Ishikawa (cell line): ENCODE data around the gene NECAB2.

Source experiments
- CEBPB ChIP-seq: IDR thresholded peaks from 2 replicates; pipeline ENCODE4 v1.6.1; 2012
- CREB1 ChIP-seq: IDR thresholded peaks from 2 replicates; pipeline ENCODE4 v1.6.1; 2012; ENCODE audit warnings: low read depth
- EGR1 ChIP-seq: IDR thresholded peaks from 2 replicates; pipeline ENCODE4 v1.6.1; 2012
- EP300 ChIP-seq: IDR thresholded peaks from 2 replicates; pipeline ENCODE4 v1.6.1; 2012; ENCODE audit warnings: borderline replicate concordance
- FOXM1 ChIP-seq: IDR thresholded peaks from 2 replicates; pipeline ENCODE4 v1.6.1; 2012; ENCODE audit warnings: low read depth, borderline replicate concordance
- NFIC ChIP-seq: IDR thresholded peaks from 2 replicates; pipeline ENCODE4 v1.6.1; 2012
- RAD21 ChIP-seq: IDR thresholded peaks from 2 replicates; pipeline ENCODE4 v1.6.1; 2012; ENCODE audit warnings: low read depth
- TAF1 ChIP-seq: IDR thresholded peaks from 2 replicates; pipeline ENCODE4 v1.6.1; 2012; ENCODE audit warnings: low read depth, mild to moderate bottlenecking
- TCF12 ChIP-seq: IDR thresholded peaks from 2 replicates; pipeline ENCODE4 v1.6.1; 2012; ENCODE audit warnings: low read depth
- TEAD4 ChIP-seq: IDR thresholded peaks from 2 replicates; pipeline ENCODE4 v1.6.1; 2012
- USF1 ChIP-seq: IDR thresholded peaks from 2 replicates; pipeline ENCODE4 v1.6.1; 2012
- YY1 ChIP-seq: IDR thresholded peaks from 2 replicates; pipeline ENCODE4 v1.6.1; 2012; ENCODE audit warnings: low read depth
- ZBTB7A ChIP-seq: IDR thresholded peaks from 2 replicates; pipeline ENCODE4 v1.6.1; 2012; ENCODE audit warnings: low read depth
- TF ChIP-seq, protein P1 (sequence below): IDR thresholded peaks from 2 replicates; pipeline ENCODE4 v1.6.1; 2012; ENCODE audit warnings: low read depth, mild to moderate bottlenecking
- TF ChIP-seq, protein P2 (sequence below): IDR thresholded peaks from 2 replicates; pipeline ENCODE4 v1.6.1; 2012

NECAB2 gene

GRCh38 chr16:83959656-83960434 is 8.2 kb upstream of the NECAB2 start:
- no peak for TF ChIP-seq CEBPB
- no peak for TF ChIP-seq FOXM1
- no peak for TF ChIP-seq NFIC
- no peak for TF ChIP-seq EP300
- TF ChIP-seq USF1: no peak
- no peak for TF ChIP-seq YY1
- no peak for TF ChIP-seq TAF1
- TF ChIP-seq, protein P1, sequence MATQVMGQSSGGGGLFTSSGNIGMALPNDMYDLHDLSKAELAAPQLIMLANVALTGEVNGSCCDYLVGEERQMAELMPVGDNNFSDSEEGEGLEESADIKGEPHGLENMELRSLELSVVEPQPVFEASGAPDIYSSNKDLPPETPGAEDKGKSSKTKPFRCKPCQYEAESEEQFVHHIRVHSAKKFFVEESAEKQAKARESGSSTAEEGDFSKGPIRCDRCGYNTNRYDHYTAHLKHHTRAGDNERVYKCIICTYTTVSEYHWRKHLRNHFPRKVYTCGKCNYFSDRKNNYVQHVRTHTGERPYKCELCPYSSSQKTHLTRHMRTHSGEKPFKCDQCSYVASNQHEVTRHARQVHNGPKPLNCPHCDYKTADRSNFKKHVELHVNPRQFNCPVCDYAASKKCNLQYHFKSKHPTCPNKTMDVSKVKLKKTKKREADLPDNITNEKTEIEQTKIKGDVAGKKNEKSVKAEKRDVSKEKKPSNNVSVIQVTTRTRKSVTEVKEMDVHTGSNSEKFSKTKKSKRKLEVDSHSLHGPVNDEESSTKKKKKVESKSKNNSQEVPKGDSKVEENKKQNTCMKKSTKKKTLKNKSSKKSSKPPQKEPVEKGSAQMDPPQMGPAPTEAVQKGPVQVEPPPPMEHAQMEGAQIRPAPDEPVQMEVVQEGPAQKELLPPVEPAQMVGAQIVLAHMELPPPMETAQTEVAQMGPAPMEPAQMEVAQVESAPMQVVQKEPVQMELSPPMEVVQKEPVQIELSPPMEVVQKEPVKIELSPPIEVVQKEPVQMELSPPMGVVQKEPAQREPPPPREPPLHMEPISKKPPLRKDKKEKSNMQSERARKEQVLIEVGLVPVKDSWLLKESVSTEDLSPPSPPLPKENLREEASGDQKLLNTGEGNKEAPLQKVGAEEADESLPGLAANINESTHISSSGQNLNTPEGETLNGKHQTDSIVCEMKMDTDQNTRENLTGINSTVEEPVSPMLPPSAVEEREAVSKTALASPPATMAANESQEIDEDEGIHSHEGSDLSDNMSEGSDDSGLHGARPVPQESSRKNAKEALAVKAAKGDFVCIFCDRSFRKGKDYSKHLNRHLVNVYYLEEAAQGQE: no peak
- no peak for TF ChIP-seq TCF12
- no peak for TF ChIP-seq EGR1
- TF ChIP-seq, protein P2, sequence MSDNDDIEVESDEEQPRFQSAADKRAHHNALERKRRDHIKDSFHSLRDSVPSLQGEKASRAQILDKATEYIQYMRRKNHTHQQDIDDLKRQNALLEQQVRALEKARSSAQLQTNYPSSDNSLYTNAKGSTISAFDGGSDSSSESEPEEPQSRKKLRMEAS: no peak
- TF ChIP-seq TEAD4: no peak
- TF ChIP-seq ZBTB7A: no peak
- TF ChIP-seq RAD21: no peak
- no peak for TF ChIP-seq CREB1

DNA sequence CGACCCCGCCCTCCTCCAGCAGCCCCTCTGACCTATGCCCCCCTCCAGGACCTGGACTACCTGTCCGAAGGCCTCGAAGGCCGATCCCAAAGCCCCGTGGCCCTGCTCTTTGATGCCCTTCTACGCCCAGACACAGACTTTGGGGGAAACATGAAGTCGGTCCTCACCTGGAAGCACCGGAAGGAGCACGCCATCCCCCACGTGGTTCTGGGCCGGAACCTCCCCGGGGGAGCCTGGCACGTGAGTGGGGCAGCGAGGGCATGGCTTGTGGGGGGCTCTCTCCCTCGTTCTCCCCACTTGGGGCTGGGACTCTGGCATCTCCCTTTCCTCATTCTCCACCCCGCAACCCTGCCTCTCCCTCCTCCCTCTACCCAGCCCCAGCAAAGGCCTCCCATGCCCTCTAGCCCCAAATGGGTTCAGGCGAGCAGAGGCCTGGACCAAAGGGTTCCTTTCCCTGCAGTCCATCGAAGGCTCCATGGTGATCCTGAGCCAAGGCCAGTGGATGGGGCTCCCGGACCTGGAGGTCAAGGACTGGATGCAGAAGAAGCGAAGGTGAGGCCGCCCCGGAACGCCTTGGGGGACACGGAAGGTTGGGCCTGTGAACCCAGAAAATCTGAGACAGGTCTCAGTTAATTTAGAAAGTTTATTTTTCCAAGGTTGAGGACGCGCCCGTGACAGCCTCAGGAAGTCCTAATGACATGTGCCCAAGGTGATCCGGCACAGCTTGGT is 7.4 kb upstream of the NECAB2 start:
- TF ChIP-seq, protein P2: no peak
- TF ChIP-seq USF1 (no peak), TEAD4 (no peak), CEBPB (no peak), CREB1 (no peak), TCF12 (no peak), ZBTB7A (no peak), TAF1 (no peak), FOXM1 (no peak), RAD21 (no peak), EGR1 (no peak), EP300 (no peak), YY1 (no peak)
- TF ChIP-seq, protein P1: no peak

DNA sequence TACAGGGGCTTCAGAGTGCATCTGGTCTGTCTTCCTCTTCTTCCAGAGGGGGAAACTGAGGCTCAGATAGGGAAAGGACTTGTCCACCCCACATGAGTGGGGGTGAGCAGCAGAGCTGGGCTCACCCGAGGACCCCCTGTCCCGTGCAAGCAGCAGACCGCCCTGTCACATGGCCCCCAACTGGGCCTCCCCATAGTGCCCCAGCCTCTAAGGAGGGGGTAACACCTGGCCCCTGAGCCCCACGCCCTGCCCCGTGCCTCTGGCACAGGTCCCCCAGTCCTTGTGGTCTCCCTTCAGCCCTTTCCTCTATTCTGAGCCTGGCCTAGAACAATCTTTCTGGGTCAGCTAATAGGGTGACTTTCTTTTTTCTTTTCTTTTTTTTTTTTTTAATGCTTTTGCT is 6.5 kb upstream of the NECAB2 start:
- TF ChIP-seq, protein P1: no peak
- no peak for TF ChIP-seq ZBTB7A
- no peak for TF ChIP-seq TAF1
- TF ChIP-seq EGR1: no peak
- TF ChIP-seq TEAD4: no peak
- TF ChIP-seq YY1: no peak
- no peak for TF ChIP-seq USF1
- no peak for TF ChIP-seq CREB1
- TF ChIP-seq FOXM1: no peak
- TF ChIP-seq RAD21: no peak
- TF ChIP-seq, protein P2: no peak
- no peak for TF ChIP-seq TCF12
- no peak for TF ChIP-seq EP300
- TF ChIP-seq CEBPB: no peak
- TF ChIP-seq NFIC: no peak
